CD4-positive, alpha-beta T cell treated with Interleukin-10 for 1 hour (primary cell): Measurements from ENCODE around the gene SRSF7.
"Not testable (repeated sequence)": the region's sequence is repeated elsewhere in the genome, so short reads cannot be mapped to it uniquely, and the experiment has no call there.

Experiments
- DNase-seq: peaks from one replicate; pipeline ENCODE4 v3.0.0-alpha.2; 2020

Gene SRSF7

DNA sequence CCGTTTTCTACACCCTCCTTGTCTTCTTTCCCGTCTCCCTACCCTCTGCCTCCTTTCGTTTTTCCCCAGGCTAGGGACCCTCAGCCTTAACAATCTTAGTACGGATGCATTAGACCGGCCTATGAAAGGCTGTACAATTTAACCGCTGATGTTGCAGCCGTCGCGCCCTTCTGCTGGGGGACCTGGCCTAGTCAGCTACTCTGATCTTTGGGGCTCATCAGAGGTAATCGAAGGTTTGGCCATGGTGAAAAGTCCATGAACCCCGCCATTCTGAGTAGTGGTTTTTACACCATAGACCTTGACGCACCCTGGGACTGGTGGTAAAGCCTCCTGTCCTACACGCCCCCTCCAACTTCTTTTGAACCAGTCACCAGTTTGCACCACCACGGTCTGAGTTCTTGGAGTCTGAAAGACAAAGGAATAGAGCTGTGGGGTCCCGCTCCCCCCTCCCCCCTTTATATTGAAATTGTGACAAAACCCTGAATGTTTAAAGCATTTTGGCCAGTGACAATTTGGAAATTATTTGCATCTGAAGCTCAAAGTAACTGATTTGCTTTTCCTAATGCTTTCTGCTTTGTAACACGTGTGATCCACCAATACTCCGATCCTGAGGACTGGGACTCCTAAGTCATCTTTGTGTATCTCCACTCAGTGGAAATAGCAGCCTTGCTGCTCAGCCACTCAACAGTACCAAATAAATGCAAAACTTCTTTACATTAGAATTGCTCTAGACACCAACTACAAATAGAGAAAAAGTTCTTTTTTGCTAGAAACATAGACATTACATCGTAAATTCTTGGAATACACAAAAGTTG lies 642 bp upstream of the SRSF7 start:
- DNase-seq, result no peak

DNA sequence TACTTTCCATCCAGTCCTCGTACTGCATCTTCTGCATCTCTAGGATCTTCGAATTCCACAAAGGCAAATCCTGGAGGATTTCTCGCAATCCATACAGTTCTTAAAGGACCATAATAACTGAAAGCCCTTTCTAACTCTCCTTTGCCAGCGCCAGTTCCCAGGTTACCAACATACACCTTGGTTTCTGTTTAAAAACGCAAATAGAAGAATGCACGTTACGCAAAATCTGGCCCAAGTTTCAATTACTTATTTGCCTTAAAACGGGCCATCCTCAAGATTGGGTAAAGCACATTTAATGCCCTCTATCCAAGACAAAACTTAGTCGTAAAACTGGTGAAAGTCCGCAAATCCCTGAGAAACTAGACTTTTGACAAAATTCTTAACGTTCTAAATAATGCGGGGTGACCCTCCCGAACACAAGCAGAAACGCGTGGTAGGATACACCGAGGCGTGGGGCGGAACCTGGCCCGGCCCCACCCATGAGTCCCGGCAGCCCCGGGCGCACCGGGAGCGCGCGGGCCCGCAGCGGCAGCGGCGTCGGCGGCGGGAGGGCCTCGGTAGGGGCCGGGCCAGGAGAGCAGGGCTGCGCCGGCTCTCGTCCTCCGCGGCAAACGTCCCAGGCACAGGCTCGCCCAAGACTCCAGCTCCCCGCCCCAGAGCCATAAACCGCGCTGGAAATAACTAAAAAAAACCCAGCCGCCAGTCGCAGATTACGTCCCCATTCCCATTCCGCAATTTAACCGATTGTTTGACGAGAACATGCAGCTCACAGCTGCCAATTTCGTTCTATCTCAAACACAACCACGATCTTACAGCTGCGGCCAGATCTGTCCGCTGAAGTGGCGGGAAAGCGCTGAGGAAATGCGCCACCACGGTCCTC lies 910 bp downstream of the SRSF7 start:
- peak; percentile 64 for DNase-seq

DNA sequence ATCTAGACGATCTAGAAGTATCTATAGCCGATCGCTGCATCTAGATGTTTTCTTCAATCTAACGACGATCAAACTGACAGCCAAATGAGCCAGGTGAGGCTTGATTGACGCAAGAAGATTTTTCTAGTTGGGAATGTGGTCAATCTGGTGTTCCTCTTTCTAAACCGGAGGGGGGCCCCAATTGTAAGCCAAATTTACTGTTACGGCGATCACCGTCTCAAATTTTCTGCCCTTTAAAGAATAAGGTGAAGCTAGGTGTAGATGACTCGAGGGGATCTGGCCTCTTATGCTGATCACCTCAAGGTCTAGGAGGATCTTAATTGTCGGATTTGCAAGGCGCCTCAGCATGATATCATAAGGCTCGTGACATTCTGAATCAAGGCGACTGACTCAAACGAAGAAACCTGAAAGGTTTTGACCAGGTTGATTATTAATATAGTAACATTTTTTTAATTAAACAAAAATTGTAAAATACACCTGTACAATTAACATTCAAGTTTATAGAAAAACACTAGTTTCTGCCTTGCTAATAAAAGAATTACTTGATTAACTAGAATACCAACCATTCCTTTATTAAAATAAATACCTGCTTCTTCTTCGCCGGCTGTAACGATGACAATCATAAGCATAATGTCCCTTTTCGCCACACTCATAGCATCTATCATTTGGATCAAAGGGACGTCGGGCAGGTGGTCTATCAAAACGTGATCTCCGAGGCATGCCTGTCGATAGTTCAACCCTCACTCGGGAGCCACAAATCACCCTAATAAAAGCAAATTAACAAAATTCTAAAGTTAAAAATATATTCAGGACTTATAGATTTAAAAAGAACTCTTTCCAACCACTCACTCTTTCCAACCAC lies 2.0 kb downstream of the SRSF7 start:
- DNase-seq, result no peak

DNA sequence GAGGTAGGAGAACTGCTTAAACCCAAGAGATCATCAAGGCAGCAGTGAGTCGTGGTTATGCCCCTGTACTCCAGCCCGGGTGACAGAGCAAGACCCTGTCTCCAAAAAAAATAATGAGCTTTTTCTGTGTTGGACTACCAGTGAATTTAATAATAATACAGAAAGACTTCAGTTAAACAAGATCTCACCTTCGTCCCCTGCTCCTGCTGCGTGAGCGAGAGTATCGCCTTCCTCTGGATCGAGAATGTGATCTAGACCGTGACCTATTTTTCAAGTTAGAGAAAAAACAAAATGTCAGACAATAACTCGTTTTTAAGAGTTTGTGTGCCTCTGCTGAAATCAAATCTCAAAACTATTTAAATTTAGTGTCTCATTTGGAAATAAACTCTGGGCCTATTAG lies 2.8 kb downstream of the SRSF7 start:
- DNase-seq, result no peak

DNA sequence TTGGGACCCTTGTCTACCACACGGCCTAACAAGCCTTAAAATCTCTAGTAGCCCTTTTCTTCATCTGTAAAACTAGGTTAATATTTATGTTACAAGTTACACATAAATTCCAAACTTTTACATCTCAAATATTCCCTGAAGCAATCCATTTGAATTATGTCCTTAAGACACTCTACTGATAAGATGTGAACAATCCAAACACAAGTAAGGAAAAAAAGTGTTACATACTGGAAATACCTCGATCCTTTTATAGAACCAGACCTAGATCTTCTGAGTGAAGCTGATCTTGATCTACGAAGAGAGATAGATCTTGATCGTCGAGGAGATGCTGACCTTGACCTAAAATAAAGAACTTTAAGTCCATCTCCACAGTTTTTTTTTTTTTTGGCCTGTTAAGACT lies 3.3 kb downstream of the SRSF7 start:
- no peak for DNase-seq

DNA sequence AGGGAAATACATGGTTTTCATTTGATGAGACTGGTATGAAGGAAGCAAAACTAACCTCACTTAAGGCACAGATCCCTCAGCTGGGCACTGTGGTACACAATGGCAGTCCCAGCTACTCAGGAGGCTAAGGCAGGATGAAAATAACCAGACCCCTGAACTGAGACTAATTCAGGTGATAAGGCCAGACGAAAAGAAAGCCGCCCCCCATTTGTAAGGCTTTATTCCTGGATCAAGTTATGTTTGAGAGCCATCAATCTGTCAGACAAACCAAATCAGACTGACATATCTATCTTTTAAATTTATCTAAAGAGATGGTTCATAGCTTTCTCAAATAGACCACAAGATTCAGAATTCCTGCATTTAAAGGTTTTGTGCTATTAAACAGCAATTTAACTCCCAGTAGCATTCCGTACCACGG lies 4.1 kb downstream of the SRSF7 start:
- DNase-seq, result no peak

DNA sequence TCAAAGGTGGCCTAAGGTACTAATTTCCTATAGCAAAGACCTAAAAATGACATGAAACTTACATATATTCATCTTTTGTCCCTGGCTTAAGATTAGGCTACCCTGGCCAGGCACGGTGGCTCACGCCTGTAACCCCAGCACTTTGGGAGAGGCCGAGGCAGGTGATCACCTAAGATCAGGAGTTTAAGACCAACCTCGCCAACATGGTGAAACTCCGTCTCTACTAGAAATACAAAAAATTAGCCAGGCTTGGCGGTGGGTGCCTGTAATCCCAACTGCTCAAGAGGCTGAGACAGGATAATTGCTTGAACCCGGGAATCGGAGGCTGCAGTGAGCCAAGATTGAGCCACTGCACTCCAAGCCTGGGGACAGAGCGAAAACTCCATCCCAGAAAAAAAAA lies 5.9 kb downstream of the SRSF7 start:
- DNase-seq, result no peak

DNA sequence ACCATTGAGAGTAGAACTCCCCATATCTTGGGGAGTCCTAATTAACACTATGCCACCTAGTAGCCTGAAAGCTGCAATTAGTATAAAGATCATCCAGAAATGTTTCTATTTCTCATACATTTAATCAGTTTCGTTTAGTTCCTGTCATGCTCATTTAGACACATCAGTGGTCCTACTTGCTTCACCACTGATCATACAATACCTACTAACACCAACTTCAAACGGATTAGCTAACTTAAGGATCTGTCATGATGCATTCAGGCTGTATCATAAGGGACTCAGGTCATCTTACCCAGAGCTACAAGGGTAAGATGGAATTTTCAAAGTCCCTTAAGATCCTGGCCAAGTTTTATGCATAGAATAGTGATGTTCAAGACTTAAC lies 6.8 kb downstream of the SRSF7 start:
- no peak for DNase-seq

DNA sequence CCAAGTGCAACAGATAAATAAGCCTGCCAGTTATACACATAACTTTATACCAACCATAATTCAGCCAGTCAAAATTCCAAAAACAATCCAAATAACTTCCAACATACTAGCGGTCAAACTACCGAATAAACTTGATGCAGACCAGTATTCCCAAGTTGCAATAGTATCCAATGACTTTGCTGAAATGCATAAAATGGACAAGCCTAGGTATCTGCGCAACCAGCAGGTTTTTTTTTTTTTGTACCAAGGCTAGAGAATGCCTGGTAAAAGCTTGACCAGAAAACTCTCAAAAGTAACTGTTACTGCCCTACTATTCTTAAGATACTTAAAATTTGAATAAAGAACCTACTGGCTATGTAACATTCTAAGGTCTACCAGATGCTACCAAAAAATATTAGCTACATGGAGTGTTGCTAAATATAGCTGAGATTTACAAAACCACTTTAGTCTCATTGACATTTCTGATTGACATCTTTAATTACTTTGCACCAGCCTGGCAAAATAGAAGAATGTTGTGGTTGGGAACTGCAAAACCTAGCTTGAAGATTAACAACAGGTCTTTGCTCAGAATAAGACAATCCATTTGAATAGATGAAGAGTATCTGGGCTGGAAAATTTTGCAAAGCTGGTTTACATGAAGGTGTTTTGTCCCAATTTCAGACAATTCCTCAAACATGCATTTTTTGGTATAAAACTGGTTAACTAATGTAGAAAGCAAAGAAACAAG lies 7.3 kb downstream of the SRSF7 start:
- DNase-seq, result no peak

DNA sequence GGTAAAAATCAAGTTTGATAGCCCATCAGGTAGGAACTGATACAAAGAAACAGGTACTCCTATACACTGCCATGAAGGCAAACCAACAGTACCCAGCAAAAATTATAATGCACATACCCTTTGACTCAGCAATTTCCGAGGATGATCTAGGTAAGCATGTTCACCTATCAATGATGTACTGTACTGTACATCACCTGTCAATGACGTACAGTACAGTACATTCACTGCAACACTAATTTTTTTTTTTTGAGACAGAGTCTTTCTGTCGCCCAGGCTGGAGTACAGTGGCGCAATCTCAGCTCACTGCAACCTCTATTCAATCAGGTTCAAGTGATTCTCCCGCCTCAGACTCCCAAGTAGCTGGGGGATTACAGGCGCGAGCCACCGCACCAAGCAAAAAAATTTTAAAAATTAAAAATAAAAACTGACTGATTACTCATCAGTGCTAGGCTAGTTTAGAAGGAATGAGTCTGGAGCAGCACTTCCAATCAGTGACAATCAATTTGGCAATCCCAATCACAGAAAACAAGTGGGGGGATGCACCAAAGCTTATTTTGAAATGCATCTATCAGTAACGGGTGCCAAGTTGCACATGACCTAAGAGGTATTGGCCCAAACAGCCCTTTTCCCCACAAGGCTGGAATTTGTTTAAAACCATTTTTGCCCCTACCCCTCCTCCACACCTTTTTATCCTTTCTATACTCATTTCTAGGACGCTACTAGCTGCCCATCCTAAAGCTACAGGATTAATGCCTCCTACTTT lies 8.2 kb downstream of the SRSF7 start:
- DNase-seq, result peak; percentile 46

DNA sequence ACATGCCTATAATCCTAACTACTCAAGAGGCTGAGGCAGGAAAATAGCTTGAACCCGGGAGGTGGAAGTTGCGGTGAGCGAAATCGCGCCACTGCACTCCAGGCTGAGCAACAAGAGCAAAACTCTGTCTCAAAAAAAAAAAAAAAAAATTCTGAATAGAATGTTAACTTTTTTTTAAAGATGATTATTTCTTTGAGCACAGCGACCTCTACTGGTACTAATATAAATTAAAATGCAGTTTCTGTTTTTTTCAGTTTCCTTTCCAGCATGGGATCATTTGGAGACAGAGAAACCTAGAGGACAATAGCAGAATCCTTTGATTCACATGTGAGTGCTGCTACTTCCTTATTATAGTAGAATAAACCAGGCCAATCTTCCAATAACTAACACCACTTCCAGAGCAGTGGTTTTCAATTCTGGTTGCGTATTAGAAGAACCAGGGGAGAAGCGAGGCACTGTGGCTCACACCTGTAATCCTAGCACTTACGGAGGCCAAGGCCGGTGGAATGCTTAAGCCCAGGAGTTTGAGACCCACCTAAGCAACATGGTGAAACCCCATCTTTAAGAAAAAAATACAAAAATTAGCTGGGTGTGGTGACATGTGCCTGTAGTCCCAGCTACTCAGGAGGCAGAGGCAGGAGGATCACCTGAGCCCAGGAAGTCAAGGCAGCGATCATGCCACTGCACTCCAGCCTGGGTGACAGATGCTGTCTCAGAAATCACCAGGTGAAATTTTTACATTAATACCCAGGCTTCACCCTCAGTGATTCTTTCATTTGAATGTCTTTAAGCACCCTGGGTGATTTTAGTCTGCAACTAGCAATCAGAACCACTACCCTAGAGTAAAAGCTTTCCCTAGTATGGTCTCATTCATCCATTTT lies 10.1 kb downstream of the SRSF7 start:
- DNase-seq, result peak; percentile 71

DNA sequence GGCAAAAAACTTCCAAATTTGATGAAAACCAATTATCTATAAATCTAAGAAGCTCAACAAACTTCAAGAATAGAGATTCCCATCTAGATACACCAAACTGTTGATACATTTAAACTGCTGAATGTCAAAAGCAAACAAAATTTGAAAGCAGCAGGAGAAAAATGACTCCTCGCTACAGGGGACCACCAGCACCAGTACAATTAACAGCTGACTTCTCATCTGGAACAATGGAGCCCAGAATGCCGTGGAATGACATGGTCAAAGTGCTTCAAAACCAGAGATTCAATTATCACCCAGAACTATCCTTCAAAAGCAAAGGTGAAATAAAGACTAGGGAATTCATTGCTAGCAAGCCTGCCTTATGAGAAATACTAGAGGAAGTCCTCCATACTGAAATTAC lies 11.6 kb downstream of the SRSF7 start:
- DNase-seq, result no peak

DNA sequence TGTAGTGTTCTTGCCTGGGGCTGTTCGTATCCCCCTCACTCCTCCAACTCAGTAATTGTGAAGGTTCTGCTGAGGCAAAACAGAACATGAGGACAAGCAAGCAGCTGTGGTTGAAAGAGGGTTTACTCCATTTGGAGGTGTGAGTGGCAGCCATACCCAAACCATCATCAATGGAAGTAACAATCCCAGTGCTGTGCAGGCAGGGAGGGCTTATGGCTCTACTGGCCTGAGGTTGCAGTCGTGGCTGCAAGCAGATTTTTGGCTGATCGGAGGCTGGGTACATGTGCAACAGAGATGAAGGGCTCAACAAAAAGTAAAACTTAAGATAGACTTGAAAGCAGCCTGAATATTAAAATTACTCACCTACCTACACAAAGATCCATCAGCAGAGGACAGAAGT lies 13.2 kb downstream of the SRSF7 start:
- no peak for DNase-seq

DNA sequence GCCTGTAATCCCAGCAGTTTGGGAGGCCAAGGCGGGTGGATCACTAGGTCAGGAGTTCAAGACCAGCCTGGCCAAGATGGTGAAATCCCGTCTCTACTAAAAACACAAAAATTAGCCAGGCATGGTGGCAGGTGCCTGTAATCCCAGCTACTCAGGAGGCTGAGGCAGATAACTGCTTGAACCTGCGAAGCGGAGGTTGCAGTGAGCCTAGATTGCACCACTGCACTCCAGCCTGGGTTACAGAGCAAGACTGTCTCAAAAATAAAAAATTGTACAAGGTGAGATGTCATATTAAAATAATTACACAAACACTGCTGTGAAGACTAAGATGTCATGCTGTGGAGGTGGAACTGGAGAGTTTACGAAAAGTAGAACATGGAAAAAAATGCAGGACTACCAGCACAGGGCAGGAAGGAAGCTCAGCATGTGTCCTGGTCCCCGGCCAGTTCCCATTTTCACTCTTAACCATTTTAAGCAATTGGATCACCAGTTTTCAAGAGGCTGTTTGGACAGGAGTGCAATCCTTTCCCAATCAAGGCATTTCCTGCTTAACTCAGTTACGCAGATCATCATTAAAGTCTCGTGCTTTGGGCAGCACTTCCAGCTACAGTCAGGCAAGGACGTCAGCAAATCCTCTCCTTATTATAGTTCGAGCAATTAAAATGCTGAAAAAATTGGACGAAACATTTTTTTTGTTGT lies 14.0 kb downstream of the SRSF7 start:
- DNase-seq, result not testable (repeated sequence)

DNA sequence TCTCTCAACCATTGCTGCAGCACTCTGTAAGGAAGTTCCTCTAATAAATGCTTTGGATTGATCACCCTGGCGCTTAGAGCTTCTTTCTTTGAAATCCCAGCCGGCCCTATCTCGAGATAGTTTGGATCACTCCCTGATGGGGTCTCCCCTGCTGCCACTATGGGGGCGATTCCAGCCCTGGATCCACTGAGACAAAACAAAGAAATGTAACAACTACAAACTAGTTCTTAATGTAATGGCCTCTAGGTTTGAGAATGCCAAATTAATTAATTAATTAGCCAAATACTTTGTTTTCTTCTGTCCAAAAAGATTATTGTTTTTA lies 15.2 kb downstream of the SRSF7 start:
- DNase-seq, result no peak

DNA sequence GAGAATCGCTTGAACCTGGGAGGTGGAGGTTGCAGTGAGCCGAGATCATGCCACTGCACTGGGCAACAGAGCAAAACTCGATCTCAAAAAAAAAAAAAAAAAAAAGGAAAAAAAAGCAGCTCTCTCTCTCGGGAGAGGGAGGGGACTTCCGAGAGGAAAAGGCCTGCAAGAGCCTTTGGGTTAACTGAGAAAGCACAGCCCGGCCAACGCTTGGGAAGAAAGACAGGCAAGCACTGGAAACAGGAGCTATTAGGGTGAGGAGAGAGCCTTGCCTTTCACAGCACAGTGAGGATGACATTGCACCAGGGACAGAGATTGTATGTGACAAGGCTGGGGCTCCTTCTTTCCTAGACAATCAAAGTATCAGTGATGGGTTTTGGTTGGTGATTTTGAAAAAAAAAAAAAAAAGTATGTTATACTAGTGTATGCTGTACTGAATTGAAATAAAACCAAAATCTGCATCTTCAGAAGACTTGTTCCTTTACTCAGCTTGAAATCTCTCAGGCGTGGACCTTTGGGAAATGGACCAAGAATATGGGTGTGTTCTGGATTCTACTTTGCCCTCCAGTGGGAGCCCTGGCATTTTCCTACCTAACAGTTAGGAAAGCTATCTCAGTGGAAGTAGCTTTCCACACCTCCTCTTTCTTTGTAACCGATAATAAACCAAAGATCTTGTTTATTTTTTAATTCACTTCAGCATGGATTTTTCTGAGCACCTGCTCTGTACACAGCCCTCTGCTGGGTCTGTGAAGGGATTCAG lies 16.7 kb downstream of the SRSF7 start:
- no peak for DNase-seq

DNA sequence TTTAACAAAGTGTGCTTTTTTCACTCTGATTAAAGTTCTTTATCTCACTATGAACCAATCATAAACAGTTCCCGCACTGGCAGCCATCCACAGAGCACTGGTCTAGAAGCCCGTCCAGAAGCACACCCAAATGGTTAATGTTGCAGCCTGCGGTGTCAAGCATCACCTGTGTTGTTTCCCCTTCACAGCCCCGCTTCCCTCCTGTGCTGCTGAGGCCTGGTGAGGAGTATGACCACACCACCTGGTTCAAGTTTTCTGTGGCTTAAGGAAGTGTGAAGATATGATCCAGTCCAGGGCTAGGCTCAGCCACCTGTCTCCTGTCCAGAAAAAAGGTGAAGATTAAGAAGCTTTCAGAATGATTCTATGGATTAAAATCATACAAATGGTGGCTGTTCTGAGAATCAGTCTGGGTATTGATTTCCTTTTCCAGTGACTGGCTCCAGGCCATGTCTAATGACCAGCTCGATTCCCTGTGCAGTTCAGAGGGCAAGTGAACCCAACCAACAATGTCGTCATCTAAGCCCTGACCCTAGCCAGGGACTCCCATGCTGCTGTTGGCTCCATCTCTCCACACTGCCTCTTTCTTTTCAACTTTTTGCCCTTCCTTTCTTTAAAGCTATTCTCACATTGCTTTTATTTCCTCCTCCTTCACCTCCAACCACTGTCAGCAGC lies 17.7 kb downstream of the SRSF7 start:
- no peak for DNase-seq

DNA sequence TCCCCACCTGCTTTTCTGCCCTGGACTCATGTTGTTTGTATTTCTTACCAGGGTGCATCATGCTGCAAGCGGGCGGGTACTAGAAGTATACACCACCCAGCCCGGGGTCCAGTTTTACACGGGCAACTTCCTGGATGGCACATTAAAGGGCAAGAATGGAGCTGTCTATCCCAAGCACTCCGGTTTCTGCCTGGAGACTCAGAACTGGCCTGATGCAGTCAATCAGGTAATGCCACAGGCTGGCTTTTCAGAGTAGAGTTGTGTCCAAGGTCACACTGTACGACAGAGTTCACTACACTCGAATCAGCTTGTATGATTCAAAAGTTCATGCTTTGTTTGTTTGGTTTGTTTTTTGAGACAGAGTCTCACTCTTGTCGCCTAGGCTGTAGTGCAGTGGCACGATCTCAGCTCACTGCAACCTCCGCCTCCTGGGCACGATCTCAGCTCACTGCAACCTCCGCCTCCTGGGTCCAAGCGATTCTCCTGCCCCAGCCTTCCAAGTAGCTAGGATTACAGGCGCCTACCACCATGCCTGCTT lies 19.4 kb downstream of the SRSF7 start:
- no peak for DNase-seq

DNA sequence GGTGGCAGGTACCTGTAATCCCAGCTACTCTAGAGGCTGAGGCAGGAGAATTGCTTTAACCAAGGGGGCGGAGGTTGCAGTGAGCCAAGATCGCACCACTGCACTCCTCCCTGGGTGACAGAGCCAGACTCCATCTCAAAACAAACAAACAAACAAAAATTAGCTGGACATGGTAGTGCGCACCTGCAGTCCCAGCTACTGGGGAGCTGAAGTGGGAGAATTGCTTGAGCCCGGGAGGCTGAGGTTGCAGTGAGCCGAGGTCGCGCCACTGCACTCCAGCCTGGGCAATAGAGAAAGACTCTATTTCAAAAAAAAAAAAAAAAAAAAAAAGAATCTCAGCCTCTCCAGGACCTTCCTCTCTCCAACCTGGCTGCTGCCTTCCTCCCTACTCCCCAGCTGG lies 20.1 kb downstream of the SRSF7 start:
- no peak for DNase-seq
